Activated naive CD8-positive, alpha-beta T cell (primary cell): Measurements from ENCODE around the gene EPHB1.

Source experiments
- H3K27ac Mint-ChIP-seq: one replicate; pipeline ENCODE4 v1.8.0; 2021; ENCODE audit warnings: mixed read lengths
- H3K27me3 Mint-ChIP-seq: one replicate; pipeline ENCODE4 v1.8.0; 2021; ENCODE audit warnings: mixed read lengths
- H3K36me3 Mint-ChIP-seq: one replicate; pipeline ENCODE4 v1.8.0; 2021; ENCODE audit warnings: mixed read lengths
- H3K4me1 Mint-ChIP-seq: one replicate; pipeline ENCODE4 v1.8.0; 2021; ENCODE audit warnings: low read depth, mixed read lengths
- H3K4me3 Mint-ChIP-seq: one replicate; pipeline ENCODE4 v1.8.0; 2021; ENCODE audit warnings: mild to moderate bottlenecking, mixed read lengths
- H3K9me3 Mint-ChIP-seq: one replicate; pipeline ENCODE4 v1.8.0; 2021; ENCODE audit warnings: low read depth, mixed read lengths

EPHB1 gene

DNA sequence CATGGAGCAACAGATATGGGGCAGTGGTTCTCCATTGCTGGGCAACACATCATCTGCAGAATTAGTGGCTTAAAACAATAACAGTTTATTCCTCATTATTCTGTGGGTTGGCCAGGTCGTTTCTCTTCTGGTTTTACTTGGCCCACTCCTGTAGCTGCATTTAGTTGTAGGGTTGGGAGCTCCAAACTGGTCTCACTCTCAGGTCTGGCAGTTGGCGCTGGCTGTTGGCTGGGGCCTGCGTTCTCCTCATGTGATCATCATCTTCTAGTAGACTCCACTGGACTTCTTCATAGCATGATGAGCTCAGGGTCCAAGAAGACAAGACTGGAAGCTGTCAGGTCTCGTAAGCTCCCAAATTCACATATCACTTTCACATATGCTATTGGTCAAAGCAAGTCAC is 91.9 kb downstream of the EPHB1 start:
- no peaks in the 10 kb centered on the region for H3K4me1 Mint-ChIP-seq
- H3K36me3 Mint-ChIP-seq: no peaks in the 10 kb centered on the region
- no peaks in the 10 kb centered on the region for H3K27me3 Mint-ChIP-seq
- H3K4me3 Mint-ChIP-seq: no peak overlapping the region
- no peaks in the 10 kb centered on the region for H3K9me3 Mint-ChIP-seq
- H3K27ac Mint-ChIP-seq: no peak overlapping the region

DNA sequence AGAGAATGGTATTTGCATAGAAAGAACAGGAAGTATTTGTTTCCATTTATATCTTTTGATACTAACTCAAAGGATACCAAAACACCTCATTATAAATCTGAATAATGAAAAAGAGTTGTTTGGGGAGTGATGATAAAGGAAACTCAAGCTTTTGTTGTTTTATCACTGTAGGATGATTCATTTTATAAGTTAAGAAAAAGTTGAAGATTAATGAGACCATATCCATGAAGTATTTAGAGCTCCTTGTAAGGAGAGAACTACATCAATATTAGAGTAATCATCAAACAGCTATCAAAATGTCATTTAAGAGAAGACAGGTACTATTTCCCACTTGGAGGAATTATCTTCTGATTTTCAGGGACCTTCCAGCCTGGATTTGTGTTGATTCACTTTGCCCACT is 92.5 kb downstream of the EPHB1 start:
- no peaks in the 10 kb centered on the region for H3K27me3 Mint-ChIP-seq
- no peaks in the 10 kb centered on the region for H3K9me3 Mint-ChIP-seq
- H3K4me1 Mint-ChIP-seq: no peaks in the 10 kb centered on the region
- no peak overlapping the region for H3K27ac Mint-ChIP-seq
- H3K4me3 Mint-ChIP-seq: no peak overlapping the region
- no peaks in the 10 kb centered on the region for H3K36me3 Mint-ChIP-seq

DNA sequence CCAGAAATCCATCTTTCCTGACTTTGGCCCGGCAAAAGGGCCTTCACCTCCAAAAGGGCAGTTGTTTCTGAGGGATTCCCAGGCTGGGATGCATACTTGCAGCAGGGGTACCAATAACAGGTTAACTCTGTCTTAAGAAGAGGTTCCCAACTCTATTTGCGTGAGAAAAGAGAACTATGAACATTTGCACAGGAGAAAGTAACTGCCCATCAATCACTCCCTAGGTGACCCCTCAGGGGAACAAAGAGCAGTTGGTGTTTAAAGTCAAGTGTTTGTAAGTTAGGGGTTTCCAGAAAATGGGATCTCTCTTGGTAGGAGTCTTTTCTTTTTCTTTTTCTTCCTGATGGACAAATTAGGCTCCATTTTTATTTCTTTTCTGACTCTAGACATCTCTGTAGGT is 97.3 kb downstream of the EPHB1 start:
- Mint-ChIP-seq H3K4me1 (no peaks in the 10 kb centered on the region), H3K36me3 (no peaks in the 10 kb centered on the region), H3K27me3 (no peaks in the 10 kb centered on the region), H3K4me3 (no peak overlapping the region), H3K27ac (no peak overlapping the region), H3K9me3 (no peaks in the 10 kb centered on the region)

- no peaks in the 10 kb centered on the region for H3K27me3 Mint-ChIP-seq
- no peaks in the 10 kb centered on the region for H3K9me3 Mint-ChIP-seq
- no peak overlapping the region for H3K4me3 Mint-ChIP-seq
- no peak overlapping the region for H3K27ac Mint-ChIP-seq
- H3K36me3 Mint-ChIP-seq: no peaks in the 10 kb centered on the region
- H3K4me1 Mint-ChIP-seq: no peaks in the 10 kb centered on the region
Measured at GRCh38 chr3:134892761-134893160, 97.7 kb downstream of the EPHB1 start.

- H3K9me3 Mint-ChIP-seq: no peaks in the 10 kb centered on the region
- H3K4me3 Mint-ChIP-seq: no peak overlapping the region
- H3K27me3 Mint-ChIP-seq: no peaks in the 10 kb centered on the region
- no peaks in the 10 kb centered on the region for H3K36me3 Mint-ChIP-seq
- no peak overlapping the region for H3K27ac Mint-ChIP-seq
- H3K4me1 Mint-ChIP-seq: no peaks in the 10 kb centered on the region
Measured at GRCh38 chr3:134894533-134894932, 99.5 kb downstream of the EPHB1 start.

DNA sequence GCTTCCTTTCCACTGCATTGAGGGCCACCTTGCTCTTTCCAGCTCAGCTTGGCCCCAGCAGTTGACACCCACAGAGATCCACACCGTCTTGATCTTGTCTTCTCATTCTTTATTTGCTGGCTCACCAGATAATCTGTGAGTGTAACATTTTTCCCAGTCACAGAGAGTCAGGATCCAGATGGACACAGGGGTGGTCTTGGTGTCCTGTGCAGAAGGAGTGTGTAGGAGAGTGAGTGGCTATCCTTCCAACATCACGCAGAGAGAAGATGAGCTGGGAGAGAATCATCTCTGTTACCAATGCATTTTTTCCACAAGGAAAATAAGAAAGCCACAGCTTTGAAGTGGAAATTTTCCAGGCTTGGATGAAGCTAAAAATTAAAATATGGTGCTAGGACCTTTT is 100.1 kb downstream of the EPHB1 start:
- Mint-ChIP-seq H3K27ac (no peak overlapping the region), H3K9me3 (no peaks in the 10 kb centered on the region), H3K36me3 (no peaks in the 10 kb centered on the region), H3K27me3 (no peaks in the 10 kb centered on the region), H3K4me1 (no peaks in the 10 kb centered on the region), H3K4me3 (no peak overlapping the region)

DNA sequence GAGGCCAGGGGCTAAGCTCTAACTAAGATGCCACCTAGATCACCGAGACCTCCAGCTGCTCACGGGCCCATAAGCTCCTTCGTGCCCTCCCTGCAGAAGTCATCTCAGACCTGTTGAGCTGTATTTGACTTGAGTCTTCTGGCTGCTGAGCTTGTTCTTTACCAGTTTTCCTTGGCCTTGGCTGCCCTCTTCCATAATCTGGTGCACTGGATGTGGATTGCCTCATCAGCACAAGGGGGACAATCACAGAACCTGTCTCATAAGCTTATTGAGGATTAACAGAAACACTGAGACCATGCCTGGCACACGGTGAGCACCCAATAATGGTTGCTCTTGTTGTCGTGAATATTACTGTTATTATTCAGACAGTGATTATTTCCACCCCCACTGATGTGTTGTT is 101.1 kb downstream of the EPHB1 start:
- no peaks in the 10 kb centered on the region for H3K36me3 Mint-ChIP-seq
- H3K27ac Mint-ChIP-seq: no peak overlapping the region
- H3K4me3 Mint-ChIP-seq: no peak overlapping the region
- H3K4me1 Mint-ChIP-seq: no peaks in the 10 kb centered on the region
- H3K9me3 Mint-ChIP-seq: no peaks in the 10 kb centered on the region
- no peaks in the 10 kb centered on the region for H3K27me3 Mint-ChIP-seq

- H3K27me3 Mint-ChIP-seq: no peaks in the 10 kb centered on the region
- no peaks in the 10 kb centered on the region for H3K9me3 Mint-ChIP-seq
- no peak overlapping the region for H3K27ac Mint-ChIP-seq
- no peak overlapping the region for H3K4me3 Mint-ChIP-seq
- no peaks in the 10 kb centered on the region for H3K36me3 Mint-ChIP-seq
- no peaks in the 10 kb centered on the region for H3K4me1 Mint-ChIP-seq
Measured at GRCh38 chr3:134896696-134897095, 101.6 kb downstream of the EPHB1 start.

DNA sequence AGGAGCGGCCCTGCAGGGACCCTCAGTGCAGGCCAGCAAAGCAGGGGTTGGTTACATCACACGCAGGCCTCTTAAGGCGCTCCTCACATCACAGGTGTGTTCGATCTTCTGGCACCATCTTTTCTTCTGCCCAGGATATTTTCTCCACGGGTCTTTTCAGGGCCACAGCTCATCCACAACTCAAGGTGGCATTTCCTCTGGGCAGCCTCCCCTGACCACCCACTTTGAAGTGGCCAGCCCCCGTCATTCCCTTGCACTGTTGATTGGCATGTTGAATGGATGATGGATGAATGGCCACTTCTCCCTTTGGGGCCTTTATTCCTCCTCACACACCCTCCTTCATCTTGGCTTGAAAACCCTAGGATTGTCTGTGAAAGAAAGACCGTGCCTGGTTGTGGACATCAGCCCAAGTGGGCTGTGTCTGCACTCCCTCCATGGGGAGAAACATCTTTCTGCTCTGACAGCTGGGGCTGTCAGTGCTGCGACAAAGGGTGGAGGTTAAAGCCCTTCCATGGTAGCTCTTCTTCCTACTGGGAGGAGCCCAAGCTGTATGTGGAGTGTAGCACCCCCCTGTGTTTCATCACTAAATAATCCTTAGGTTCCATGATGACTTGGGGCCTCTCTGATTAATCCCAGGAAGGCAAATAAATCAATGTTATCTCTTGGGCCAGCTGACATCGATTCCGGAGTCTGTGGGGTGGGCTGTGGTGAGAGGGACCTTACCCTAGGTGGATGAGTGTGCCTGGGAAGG is 102.5 kb downstream of the EPHB1 start:
- no peaks in the 10 kb centered on the region for H3K4me1 Mint-ChIP-seq
- H3K36me3 Mint-ChIP-seq: no peaks in the 10 kb centered on the region
- H3K9me3 Mint-ChIP-seq: no peaks in the 10 kb centered on the region
- H3K27me3 Mint-ChIP-seq: no peaks in the 10 kb centered on the region
- H3K27ac Mint-ChIP-seq: no peak overlapping the region
- no peak overlapping the region for H3K4me3 Mint-ChIP-seq

DNA sequence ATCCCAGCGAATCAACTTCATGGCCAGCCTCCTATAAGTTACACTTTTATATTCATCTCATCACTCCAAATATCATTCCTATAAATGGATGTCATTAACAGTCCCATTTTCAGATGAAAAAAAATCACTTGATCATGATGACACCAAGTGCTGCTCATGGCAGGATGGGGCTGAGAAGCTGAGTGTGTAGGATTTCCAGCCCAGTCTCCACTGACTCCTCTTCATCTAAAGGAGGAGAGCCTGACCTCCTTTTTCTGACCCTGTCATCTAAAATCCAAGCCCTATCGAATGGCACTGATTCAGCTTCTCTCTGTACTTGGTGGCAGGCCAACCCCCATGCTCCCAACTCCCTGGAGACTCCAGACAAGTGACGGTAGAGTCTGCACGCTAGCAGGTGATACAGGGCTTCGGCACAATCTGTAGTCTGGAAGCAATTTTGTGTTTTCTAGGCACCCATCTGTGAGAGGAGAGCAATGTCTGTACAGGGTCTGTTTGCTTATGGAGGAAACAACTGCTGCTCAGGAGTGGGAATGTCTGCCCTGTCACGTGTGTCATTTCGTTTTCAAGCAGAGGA is 103.2 kb downstream of the EPHB1 start:
- no peak overlapping the region for H3K27ac Mint-ChIP-seq
- H3K27me3 Mint-ChIP-seq: no peaks in the 10 kb centered on the region

GRCh38 chr3:134899786-134900185 is 104.7 kb downstream of the EPHB1 start:
- H3K27me3 Mint-ChIP-seq: no peaks in the 10 kb centered on the region

More for the DNA sequence above, 103.2 kb downstream of the EPHB1 start:
- Mint-ChIP-seq H3K4me1 (no peaks in the 10 kb centered on the region), H3K36me3 (no peaks in the 10 kb centered on the region), H3K4me3 (no peak overlapping the region), H3K9me3 (no peaks in the 10 kb centered on the region)

DNA sequence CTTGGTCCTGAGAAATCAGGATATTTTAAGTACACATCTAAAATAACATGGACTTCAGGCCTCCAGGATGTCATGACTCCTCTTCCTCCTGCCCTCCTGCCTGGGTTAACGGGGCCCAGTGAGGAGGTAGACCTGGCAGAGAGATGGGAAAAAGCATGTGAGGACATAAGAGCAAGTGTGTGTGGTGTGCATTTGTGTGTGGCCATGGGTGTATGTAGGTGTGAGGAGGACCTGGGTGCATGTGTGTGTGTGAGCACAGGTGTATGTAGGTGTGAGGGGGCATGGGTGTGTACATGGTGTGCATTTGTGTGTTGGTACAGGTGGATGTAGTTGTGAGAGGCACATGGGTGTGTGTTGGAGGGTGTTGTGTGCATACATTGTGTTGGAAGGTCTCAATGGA is 105.4 kb downstream of the EPHB1 start:
- Mint-ChIP-seq H3K36me3 (no peaks in the 10 kb centered on the region), H3K9me3 (no peaks in the 10 kb centered on the region), H3K27me3 (no peaks in the 10 kb centered on the region), H3K4me3 (no peak overlapping the region), H3K27ac (no peak overlapping the region), H3K4me1 (no peaks in the 10 kb centered on the region)

More at GRCh38 chr3:134899786-134900185, 104.7 kb downstream of the EPHB1 start:
- Mint-ChIP-seq H3K9me3 (no peaks in the 10 kb centered on the region), H3K36me3 (no peaks in the 10 kb centered on the region), H3K4me1 (no peaks in the 10 kb centered on the region), H3K27ac (no peak overlapping the region), H3K4me3 (no peak overlapping the region)

GRCh38 chr3:134901461-134901860 is 106.4 kb downstream of the EPHB1 start:
- no peak overlapping the region for H3K27ac Mint-ChIP-seq
- H3K4me1 Mint-ChIP-seq: no peaks in the 10 kb centered on the region
- no peaks in the 10 kb centered on the region for H3K36me3 Mint-ChIP-seq
- H3K9me3 Mint-ChIP-seq: no peaks in the 10 kb centered on the region
- peaks cover 2% of the 10 kb centered on the region for H3K27me3 Mint-ChIP-seq
- H3K4me3 Mint-ChIP-seq: no peak overlapping the region

DNA sequence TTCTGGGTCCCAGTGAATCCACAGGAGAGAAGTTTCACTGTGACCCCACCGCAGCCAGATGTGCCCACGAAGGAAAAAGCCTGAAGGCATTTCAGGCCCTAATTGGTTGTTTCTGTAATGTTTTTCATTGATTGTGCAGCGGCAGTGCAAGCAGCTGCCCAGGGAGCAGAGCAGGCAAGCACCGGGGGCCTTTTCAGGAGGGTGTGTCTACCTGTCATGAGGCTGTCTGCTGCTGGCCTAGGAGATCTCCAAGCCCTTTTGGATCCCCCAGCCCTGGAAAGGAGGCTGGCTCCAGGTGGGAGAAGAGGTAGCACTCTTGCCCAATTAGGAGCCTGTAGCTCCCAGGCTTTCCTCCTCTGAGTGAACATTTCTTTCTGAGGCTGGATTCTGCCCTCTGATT is 108.8 kb downstream of the EPHB1 start:
- H3K27ac Mint-ChIP-seq: no peak overlapping the region

GRCh38 chr3:134904241-134904771 is 109.2 kb downstream of the EPHB1 start:
- Mint-ChIP-seq H3K27ac (no peak overlapping the region), H3K4me3 (no peak overlapping the region)

More for the DNA sequence above, 108.8 kb downstream of the EPHB1 start:
- H3K4me3 Mint-ChIP-seq: no peak overlapping the region
- H3K27me3 Mint-ChIP-seq: peaks cover 2% of the 10 kb centered on the region
- H3K36me3 Mint-ChIP-seq: no peaks in the 10 kb centered on the region
- no peaks in the 10 kb centered on the region for H3K4me1 Mint-ChIP-seq
- H3K9me3 Mint-ChIP-seq: no peaks in the 10 kb centered on the region

More at GRCh38 chr3:134904241-134904771, 109.2 kb downstream of the EPHB1 start:
- Mint-ChIP-seq H3K9me3 (no peaks in the 10 kb centered on the region), H3K27me3 (peaks cover 2% of the 10 kb centered on the region), H3K4me1 (no peaks in the 10 kb centered on the region), H3K36me3 (no peaks in the 10 kb centered on the region)
